Measurements from ENCODE around the gene POM121C. TPM values are rescaled to one million over a fixed set of nuclear protein-coding genes. Genes with fewer than 3 reads are reported as not detected.

POM121C gene
- total and polyA plus RNA-seq, 10 of the 15 experiments (the other 5 are each of a cell fraction or from before 2014, with no cell fraction given), result 6.3 to 62.8 (median 17.1) TPM

DNA sequence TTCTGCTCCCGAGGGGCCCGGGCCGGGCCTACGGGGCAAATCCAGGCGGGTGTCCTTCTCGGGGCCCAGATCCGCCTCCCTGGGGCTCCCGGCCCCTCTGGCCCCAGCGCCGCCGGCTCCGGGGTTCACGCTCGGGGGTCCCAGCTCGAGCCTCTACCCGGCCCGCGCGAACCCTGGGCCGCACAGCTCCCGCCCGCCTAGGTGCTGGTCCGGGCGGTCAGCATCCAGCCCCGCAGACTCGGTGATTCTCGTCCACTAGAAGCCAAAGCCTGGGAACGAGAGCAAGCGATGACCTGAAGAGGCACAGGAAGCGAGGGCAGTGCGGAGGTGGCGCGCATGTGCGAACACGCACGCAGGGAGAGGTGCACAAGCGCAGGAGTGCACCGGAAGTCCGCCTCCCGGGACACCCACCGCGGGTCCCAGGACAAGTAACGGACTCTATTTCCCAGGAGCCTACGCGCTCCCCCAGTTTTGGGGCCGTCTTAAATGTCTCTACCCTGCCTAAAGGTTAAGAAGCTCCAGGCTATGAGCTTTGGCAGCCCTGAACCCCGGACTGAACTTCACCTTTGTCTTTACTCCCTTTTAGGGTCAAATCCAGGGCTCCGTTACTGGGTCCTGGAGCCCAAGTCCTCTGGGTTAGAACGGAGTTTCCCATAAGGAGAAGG is at the start of gene POM121C (continued):
- TF ChIP-seq BHLHE40 (IDR thresholded peaks at IDR 0.05; ENCODE audit: borderline replicate concordance in 1 of 2, low read depth in 2 of 2, low read length in 1 of 2) (peak; percentile 40 to 77; a peak in 3 of 4 replicates), PAX5 (IDR thresholded peaks at IDR 0.05; ENCODE audit: borderline replicate concordance, low read depth, low read length) (0 out of 2 replicates have a peak, but pooled peaks have one; percentile 15), GATAD2B (conservative IDR thresholded peaks at IDR 0.05; ENCODE audit: low read depth) (peak; percentile 72; the same call in 1 of the 2 replicates), GABPA (IDR thresholded peaks at IDR 0.05; ENCODE audit: low read depth) (peak; percentile 80), JUNB (IDR thresholded peaks at IDR 0.05) (peak; percentile 85), BACH1 (IDR thresholded peaks at IDR 0.05; ENCODE audit: borderline replicate concordance) (peak; percentile 22; the same call in 1 of the 2 replicates), BCL3 (IDR thresholded peaks at IDR 0.05; ENCODE audit: borderline replicate concordance, insufficient read depth, low read depth, low read length, poor library complexity, severe bottlenecking) (peak; percentile 53), POLR2AphosphoS5 (IDR thresholded peaks at IDR 0.05; ENCODE audit: low read length) (peak; percentile 75), HCFC1 (IDR thresholded peaks at IDR 0.05; ENCODE audit: low read length) (peak; percentile 67), MXI1 (IDR thresholded peaks at IDR 0.05; ENCODE audit: low read depth, low read length) (peak; percentile 51), EGR1 (IDR thresholded peaks at IDR 0.05; ENCODE audit: borderline replicate concordance in 1 of 2, low read depth in 2 of 2, low read length in 2 of 2) (peak in 1 of 2 experiments; percentile 59; a peak in 1 of 3 replicates), CREB1 (IDR thresholded peaks at IDR 0.05; ENCODE audit: low read depth) (0 out of 2 replicates have a peak, but pooled peaks have one; percentile 45), HDGF (IDR thresholded peaks at IDR 0.05) (peak; percentile 24; the same call in 1 of the 2 replicates), POLR2AphosphoS2 (IDR thresholded peaks at IDR 0.05; ENCODE audit: low read depth, low read length) (peak; percentile 88), EED (IDR thresholded peaks at IDR 0.05; ENCODE audit: low read depth) (peak; percentile 51; the same call in 1 of the 2 replicates), NR2F1 (conservative IDR thresholded peaks at IDR 0.05) (peak; percentile 65), IKZF1 (conservative IDR thresholded peaks at IDR 0.05) (peak; percentile 88), YY1 (IDR thresholded peaks at IDR 0.05; ENCODE audit: low read depth, low read length) (peak; percentile 28; the same call in 1 of the 2 replicates)
- TF ChIP-seq, protein P1, sequence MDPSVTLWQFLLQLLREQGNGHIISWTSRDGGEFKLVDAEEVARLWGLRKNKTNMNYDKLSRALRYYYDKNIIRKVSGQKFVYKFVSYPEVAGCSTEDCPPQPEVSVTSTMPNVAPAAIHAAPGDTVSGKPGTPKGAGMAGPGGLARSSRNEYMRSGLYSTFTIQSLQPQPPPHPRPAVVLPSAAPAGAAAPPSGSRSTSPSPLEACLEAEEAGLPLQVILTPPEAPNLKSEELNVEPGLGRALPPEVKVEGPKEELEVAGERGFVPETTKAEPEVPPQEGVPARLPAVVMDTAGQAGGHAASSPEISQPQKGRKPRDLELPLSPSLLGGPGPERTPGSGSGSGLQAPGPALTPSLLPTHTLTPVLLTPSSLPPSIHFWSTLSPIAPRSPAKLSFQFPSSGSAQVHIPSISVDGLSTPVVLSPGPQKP (IDR thresholded peaks at IDR 0.05; ENCODE audit: low read depth, low read length), result peak; percentile 76
- TF ChIP-seq, protein P2, sequence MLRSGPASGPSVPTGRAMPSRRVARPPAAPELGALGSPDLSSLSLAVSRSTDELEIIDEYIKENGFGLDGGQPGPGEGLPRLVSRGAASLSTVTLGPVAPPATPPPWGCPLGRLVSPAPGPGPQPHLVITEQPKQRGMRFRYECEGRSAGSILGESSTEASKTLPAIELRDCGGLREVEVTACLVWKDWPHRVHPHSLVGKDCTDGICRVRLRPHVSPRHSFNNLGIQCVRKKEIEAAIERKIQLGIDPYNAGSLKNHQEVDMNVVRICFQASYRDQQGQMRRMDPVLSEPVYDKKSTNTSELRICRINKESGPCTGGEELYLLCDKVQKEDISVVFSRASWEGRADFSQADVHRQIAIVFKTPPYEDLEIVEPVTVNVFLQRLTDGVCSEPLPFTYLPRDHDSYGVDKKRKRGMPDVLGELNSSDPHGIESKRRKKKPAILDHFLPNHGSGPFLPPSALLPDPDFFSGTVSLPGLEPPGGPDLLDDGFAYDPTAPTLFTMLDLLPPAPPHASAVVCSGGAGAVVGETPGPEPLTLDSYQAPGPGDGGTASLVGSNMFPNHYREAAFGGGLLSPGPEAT (IDR thresholded peaks at IDR 0.05; ENCODE audit: low read depth), result peak; percentile 48; the same call in 1 of the 2 replicates
- TF ChIP-seq, protein P3, sequence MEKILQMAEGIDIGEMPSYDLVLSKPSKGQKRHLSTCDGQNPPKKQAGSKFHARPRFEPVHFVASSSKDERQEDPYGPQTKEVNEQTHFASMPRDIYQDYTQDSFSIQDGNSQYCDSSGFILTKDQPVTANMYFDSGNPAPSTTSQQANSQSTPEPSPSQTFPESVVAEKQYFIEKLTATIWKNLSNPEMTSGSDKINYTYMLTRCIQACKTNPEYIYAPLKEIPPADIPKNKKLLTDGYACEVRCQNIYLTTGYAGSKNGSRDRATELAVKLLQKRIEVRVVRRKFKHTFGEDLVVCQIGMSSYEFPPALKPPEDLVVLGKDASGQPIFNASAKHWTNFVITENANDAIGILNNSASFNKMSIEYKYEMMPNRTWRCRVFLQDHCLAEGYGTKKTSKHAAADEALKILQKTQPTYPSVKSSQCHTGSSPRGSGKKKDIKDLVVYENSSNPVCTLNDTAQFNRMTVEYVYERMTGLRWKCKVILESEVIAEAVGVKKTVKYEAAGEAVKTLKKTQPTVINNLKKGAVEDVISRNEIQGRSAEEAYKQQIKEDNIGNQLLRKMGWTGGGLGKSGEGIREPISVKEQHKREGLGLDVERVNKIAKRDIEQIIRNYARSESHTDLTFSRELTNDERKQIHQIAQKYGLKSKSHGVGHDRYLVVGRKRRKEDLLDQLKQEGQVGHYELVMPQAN (conservative IDR thresholded peaks at IDR 0.05), result peak; percentile 87
